Measurements from ENCODE around the gene SUGP2.
A peak's percentile ranks its signal among the peaks of the same experiment; 100 is the strongest.
"Not testable (repeated sequence)": the region's sequence is repeated elsewhere in the genome, so short reads cannot be mapped to it uniquely, and the experiment has no call there.

SUGP2 gene

DNA sequence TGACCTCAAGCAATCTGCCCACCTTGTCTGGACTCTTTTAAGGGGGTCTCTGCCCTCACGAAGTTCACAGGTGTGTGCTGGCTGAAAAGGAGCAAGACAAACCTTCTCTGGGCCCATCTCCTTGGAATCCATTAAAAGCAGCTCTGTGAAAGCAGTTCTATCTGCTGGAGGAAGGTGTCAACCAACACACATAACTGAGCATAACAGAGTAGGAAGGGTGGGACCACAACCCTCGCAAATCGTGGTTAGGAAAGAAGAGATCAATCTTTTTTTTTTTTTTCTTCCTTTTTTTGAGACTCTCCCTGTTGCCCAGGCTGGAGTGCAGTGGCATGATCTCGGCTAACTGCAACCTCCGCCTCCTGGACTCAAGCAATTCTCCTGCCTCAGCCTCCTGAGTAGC is 1.4 kb downstream of the SUGP2 start:
- DNase-seq (ENCODE audit: low spot score) = no peak

DNA sequence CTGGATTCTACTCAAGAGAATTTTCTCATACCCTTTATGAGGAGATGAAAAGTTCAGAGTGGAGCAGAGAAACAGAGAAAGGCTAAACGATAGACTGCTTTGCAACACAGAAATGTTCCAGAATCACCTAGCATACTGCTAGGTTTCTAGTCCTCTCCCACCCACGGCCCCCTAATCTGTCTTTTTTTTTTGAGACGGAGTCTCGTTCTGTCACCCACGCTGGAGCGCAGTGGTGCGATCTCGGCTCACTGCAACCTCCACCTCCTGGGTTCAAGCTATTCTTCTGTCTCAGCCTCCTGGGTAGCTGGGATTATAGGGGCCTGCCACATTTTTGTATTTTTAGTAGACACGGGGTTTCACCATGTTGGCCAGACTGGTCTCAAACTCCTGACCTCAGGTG is 4.8 kb downstream of the SUGP2 start:
- DNase-seq (ENCODE audit: low spot score) = no peak

DNA sequence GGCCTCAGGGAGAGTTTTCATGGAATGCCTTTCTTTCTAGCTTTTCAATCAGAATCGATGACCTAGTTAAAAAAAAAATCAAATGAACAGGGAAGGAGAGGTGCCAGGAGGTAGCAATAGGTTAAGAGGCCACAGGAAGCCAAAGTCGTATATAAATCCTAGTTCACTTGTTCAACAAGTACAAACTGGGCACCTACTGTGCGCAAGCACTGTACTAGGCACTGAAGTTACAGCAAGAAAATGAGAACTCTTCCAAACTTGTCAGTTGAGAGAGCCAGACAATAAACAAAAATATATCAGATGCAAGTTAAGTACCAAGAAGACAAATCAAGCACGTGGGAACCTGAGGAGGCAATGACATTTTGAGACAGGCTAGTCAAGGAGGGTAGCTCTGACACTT is 6.1 kb downstream of the SUGP2 start:
- DNase-seq (ENCODE audit: low spot score) = no peak

DNA sequence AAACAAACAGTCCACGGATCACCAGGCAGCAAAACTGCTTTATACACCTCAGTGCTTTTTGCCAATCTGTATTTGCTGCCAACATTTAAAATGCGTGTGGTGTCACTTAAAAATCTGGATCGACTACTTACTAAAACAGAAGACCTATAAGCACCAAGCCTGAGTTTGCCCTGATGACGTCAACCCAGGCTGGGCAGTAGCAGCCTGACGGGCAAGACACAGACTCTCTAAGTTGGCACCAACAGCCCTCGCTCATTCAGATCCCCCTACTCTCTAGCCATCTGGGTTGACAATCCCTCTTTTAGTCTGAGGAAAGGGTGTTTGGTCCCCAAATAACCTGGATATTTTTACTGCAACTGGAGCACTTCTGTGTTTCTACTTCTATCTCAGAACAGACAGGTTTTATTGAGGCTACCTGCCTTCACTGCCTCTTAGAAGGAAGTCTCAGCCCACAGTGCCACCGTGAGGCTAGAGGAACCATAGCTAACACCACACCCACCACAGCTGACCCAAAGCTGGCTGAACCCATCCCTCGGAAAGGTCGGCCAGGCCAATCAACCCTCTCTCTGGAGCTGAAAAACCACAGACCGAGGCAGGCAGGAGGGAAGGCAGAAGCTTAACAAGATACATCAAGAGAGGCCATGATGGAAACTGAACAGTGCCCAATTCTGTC is 6.9 kb downstream of the SUGP2 start:
- no peak for DNase-seq (ENCODE audit: low spot score)

DNA sequence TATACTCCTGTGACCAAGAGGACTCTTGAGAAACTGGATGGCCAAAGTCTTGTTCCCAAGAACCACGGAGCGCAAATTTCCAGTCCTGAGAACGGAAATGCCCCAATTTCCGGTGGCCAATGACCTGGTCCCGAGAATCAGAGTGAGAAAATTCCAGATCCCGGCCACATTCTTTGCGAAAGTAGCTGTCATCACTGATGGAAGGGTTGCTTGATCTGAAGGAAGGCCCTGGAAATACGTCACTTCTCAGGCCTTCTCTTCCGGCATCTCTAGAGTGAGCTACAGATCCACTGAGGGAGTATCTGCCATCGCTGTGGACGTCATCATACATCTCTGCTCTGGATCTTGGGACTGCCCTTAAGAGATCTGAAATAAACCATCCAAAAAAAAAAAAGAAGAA is 7.5 kb downstream of the SUGP2 start:
- no peak for DNase-seq (ENCODE audit: low spot score)

DNA sequence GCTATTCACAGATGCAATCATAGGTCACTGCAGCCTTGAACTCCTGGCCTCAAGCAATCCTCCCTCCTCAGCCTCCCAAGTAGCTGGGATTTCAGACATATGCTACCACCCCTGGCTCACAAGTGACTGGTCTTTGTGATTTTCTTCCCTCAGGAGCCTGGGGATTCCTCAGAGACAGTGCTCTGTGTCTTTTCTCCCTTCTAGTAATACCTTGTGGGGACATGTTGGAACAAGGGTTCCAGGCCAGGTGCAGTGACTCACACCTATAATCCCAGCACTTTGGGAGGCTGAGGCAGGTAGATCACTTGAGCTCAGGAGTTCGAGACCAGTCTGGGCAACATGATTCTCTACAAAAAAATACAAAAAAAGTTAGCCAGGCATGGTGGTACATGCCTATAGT is 9.9 kb downstream of the SUGP2 start:
- DNase-seq (ENCODE audit: low spot score) = not testable (repeated sequence)

DNA sequence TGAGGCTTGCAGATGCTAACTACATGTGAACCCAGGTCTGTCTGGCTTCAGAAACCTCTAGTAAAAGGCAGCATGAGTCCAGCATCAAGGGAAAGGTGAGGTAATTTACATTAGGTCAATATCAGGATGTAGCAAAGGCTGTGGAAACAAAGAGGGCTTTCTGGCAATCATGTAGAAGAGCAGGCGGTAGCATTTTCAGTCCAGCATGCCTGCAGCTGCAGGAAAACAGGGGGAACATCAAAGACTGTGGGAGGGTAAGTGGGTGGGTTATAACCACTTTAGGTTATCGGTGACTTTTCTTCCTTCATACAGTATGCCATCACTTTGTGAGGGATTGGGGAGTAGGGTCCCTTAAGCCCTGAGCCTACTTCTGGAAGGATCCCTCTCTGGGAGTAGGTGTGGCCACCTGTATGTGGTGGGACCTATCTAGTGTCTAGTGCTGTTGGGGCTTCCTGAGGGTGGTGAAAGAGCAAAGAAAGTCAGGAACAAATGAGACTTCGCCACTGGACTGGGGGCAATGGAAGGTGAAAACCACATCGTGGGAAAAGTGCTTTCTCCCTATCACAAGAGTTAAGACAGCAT is 10.8 kb downstream of the SUGP2 start:
- DNase-seq (ENCODE audit: low spot score) = peak; percentile 39

DNA sequence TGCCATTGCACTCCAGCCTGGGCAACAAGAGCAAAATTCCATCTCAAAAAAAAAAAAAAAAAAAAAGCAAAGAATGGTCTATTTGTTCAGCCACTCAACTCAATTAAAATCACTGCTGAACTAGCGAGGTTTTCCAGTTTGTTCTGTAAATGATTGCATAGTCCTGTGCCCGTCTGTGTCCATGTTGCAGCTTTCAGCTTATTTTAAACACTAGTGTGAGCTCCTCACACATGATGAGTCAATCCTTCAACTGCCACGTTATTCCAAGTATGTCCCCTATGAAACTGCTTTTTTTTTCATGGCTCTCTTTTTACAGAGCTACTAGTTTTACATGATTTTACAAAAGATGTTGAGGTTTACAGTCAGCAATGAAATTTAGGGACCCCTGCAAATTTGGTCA is 12.2 kb downstream of the SUGP2 start:
- no peak for DNase-seq (ENCODE audit: low spot score)

DNA sequence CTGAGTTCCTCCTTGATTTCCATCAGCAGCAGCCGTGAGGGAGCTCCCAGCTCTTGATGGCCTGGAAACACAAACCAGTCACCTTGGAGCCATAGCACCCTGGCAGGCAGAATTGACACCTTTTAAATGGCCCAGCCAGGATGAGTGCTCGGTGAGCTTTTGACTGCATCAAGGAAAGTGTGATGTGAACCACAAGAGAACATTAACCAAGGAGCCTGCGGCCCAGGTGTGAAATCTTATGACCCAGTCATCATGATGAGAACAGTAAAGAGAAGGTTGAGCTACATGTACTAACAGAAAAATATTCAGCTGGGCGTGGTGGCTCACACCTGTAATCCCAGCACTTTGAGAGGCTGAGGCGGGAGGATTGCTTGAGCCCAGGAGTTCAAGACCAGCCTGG is 22.8 kb downstream of the SUGP2 start:
- no peak for DNase-seq (ENCODE audit: low spot score)

DNA sequence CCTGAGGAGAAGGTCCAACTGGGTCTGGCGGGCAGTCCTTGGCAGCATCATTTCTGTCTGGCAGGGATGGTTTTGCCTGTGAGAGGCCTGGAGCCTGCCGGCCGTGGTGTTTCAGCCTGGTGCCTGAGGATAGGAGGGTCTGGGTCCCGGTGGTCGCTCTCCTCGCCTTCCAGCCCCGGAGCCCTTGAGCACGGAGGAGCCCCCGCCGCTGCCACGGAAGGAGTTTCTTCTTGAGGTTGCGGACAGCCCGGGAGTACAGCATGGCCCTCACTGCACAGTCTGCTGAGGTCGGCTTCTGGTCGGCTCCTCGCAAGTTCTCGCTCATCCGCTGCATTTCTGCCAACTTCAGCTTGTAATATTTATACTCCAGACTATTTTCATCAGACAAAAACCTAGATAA is 23.4 kb downstream of the SUGP2 start:
- no peak for DNase-seq (ENCODE audit: low spot score)

DNA sequence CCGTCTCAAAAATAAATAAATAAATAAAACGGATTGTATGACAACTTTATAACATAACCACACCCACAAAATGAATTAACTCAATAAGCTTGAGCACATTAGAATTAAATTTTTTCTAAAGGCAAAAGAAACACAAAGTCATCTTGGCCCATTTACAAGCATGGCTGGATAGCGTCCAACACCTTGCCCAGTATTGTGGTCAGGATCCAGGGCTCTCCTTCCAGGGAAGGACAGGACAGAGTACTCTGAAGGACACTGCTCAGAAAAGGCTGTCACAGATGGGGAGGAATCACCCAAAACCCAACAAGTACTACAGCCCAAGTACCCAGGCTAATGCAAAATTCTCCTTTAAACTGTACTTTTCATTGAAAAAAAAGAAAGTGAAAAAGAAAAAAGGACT is 27.1 kb downstream of the SUGP2 start:
- no peak for DNase-seq (ENCODE audit: low spot score)

DNA sequence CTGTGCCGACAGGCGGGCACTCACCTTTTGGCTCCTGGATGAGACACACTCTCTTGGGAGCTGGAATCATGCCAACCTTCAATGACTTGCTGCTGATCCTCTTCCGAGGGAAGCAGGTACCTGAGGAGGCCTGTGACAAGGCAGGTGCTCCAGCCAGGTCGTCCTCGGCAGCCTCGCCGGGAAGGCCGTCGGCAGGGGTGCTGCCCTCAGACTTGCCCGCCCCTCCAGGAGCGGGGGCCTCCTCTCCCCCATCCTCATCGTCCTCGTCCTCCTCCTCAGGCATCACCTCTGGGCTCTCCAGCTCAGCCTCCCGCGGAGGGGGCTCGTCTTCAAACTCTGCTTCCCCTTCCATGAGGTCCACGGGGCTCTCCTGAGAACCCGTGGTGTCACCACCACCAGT is 29.2 kb downstream of the SUGP2 start:
- no peak for DNase-seq (ENCODE audit: low spot score)

DNA sequence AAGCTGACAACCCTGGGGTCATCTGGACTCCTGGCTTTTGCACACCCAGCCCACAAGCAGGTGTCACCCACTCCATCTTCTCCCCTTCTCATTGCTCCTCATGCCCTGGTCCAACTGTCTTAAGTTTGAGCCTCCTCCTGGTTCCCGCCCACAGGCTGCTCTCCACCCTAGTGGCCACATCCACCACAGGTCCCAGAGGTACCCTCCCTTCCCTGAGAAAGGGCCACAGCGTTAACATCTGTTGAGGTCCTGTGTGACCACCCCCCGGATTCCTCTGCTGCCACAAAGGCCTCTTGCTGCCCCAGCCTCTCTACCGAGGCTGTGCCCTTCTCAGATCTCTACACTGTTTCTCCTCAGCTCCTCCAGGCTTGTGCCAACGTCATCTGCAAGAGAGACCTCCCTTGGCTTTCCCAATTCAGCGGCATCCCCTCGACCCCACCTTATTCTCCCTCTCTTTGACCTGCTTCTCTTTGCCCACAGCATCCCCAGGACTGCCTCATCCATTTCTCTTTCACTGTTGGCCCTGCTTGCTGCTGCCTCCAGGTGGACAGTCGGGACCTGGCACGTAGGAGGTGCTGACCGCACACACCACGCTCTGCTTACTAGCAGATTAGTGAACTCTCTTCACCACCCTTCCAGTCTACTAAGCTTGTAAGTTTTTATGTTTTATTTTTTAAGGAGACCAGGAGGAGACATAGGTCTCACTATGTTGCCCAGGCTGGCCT is 33.3 kb downstream of the SUGP2 start:
- DNase-seq (ENCODE audit: low spot score) = no peak

DNA sequence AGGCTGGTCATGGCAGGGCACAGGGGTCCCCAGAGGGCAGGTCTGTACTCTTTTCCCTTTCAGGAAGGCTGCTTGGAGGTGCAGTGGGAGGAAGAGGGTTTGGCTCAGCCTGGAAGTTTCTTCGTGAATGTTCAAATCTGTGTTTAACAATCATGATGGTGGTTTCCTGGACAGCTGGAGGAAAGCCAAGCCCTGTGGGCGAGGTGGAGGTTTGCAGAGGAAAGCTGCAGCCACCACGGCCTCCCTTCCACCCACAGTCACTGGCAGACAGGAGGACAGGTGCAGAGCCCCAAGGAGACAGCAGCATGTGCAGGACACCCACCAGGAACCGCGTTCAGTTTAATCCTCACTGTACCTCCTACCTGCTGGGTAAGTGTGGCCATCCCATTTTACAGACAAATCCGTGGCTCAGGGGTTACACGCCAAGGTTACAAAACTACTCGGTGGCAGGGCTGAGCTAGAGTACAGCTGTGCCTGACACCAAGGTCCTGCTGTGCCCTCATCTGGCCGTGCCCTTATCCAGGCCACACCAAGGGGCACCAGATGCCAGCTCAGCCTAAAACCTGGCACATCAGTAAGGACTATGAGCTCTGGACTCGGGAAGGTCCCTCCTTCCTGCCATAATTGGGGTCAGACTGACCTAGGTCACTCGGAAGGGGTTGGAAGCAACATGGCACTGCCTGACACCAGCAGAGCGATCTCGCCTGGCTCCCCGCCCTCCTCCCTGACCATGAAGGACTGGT is 34.1 kb downstream of the SUGP2 start:
- DNase-seq (ENCODE audit: low spot score) = no peak

DNA sequence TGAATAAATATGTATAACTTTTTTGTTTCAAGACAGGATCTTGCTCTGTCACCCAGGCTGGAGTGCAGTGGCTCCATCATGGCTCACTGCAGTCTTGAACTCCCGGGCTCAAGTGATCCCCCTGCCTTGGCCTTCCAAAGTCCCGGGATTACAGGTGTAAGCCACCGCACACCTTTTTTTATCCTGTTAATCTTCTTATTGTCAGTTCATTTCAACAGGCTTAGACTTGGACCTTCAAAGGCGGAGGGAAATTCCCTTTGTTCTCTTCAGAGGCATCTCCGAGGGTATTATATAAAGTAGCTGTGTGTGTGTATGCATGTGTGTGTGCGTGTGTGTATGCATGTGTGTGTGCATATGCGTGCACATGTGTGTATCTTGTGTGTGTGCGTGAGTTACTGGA is 35.0 kb downstream of the SUGP2 start:
- no peak for DNase-seq (ENCODE audit: low spot score)

DNA sequence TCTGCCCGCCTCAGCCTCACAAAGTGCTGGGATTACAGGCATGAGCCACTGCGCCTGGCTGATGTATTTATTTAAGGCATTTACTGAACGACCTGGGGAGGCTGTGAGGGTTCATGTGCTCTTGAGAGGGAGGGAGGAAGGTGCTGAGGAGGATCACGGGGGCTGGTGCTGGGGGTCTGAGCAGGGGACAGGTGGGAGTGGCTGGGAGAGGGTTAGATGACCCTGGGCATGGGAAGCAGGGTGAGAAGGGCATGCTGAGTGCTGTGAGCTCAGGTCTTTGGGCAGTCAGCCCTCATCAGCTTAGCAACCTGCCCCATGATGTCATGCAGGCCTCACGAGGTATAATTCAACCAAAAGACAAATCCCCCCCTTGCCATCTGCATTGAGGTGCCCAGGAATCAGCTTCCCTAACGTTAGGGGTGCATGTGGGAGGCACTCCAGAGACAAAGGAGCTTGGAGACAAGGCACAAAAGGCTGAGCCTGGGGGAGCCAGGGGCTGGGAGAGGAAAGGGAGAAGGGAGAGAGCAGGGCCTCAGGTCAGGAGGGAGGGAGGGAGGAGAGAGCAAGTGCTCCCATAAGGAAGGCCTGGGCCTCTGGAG is 36.4 kb downstream of the SUGP2 start:
- no peak for DNase-seq (ENCODE audit: low spot score)

DNA sequence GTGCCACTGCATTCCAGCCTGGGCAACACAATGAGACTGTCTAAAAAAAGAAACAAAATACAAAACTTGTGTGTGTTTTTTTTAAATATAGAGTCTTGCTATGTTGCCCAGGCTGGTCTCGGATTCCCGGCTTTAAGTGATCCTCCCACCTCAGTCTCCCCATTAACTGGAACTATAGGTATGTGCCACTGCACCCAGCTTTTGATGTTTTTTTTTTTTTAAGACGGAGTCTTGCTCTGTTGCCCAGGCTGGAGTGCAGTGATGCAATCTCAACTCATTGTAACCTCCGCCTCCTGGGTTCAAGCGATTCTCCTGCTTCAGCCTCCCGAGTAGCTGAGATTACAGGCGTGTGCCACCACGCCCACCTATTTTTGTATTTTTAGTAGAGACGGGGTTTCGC is 37.0 kb downstream of the SUGP2 start:
- DNase-seq (ENCODE audit: low spot score) = no peak

DNA sequence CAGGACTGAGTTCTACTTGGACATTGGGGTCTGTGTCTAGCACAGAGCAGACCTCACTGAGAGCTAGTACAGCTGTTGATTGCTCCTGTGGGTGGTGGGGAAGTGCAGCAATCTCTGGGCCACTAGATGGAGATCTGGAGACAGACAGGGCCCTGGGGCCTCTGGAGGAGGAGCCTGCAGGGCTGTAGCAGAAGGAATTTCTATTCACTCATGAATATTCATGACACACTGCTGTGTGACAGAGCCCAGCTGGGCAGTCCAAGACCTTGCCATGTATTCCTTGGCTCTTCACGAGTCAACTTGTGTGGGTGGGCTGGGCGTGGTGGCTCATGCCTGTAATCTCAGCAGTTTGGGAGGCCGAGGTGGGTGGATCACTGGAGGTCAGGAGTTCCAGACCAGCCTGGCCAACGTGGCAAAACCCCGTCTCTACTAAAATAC is 37.5 kb downstream of the SUGP2 start:
- peak; percentile 78 for DNase-seq (ENCODE audit: low spot score)

DNA sequence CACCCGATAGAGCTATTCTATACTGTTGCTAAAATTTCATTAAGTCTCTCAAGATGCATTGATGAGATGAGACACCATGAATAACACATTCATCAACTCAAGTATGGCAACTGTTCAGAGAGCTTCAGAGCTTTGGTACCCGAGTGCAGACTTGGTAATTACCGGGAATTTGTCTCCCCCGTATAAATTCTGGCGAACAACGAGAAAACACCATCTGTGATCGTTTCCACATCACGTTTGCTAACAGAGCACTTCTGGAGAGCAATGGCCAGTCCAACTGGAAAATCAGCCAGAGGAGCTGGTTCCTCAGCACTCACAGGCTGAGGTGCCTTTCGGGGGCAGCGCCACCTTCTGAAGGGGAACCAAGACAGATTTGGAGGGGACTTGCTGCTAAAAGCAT is 40.2 kb downstream of the SUGP2 start:
- DNase-seq (ENCODE audit: low spot score) = no peak

DNA sequence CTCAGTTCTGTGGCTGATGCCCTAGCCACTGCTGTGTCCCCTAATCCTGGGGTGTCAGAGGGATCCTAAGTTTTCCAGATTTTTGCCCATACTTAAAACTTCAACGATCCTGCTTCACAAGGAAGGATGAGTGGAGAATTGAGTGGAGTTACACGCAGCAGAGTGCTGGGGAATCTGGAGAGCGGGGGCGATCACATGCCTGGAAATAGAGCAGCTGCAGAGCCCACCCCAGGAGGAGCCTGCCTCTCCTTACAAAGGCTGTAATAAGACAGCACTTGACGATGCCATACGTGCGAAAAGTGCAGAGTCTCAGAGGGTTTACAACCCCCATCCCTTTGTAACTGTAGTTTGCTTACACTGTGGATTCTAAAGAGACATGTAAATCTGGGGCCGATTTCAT is 40.6 kb downstream of the SUGP2 start:
- DNase-seq (ENCODE audit: low spot score) = no peak

DNA sequence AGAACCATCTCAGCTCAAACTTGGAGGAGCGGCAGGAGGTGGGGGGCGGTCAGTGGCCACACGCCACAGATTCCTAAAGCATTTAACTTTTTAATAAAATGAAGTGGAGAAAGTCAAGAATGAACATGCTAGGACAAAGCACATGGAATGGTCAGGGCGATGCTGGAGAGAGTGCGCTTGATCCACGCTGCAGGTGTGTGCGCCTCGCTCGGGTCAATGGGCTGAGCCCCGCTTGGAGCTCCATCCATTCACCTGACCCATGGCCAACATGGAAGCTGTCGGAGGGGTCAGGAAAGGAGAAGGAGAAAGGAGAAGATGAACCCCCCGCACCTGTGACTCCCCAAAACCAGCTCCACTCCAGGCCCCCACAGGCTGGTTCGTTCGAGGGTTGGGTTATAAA is 41.8 kb downstream of the SUGP2 start:
- no peak for DNase-seq (ENCODE audit: low spot score)

DNA sequence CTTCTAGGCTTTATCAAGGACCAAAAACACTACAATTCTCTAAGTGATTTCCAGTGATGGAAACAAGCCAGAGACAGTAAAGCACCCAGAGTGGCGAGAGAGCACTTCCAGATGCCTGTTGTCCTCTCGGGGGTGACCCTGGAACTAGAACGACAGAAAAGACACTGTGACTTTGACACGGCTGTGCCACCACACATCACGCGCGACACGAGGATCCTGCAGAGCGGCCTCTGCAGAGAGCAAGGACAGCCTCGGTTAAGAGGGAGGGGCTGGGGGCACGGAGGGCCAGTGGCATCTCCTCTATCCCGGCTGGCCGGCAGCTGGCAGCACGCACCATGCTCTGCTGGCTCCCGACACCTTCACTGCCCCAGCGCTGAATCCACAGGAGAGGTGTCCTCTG is 42.3 kb downstream of the SUGP2 start:
- DNase-seq (ENCODE audit: low spot score) = no peak
